HG03521 (cell line): ENCODE data around the gene TBC1D9B.

Experiments
- ATAC-seq: cut with Tn5 transposase; IDR thresholded peaks from one replicate; pipeline ENCODE4 v1.9.1; 2021; ENCODE audit warnings: mild to moderate bottlenecking, moderate library complexity; ENCODE audit not compliant: unreplicated experiment

TBC1D9B gene

DNA sequence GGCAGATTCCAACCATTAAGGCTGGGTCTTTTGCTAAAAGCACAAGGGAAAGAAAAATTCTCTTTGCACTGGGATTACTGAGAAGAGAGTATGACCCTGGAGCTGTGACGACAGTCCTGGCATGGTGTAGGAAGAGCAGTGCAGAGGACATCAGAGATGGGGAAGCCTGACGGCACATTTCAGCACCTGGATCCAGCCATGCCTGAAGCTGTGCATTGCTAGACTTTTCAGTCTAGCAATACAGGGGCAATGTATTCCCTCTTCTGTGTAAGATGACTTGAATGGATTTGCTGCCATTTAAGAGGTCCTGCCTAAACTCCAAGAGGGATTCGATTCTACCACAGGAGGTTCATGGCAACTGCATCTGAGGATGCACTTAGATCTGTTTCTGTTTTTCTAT, 36.7 kb downstream of the TBC1D9B start:
- no peak for ATAC-seq

DNA sequence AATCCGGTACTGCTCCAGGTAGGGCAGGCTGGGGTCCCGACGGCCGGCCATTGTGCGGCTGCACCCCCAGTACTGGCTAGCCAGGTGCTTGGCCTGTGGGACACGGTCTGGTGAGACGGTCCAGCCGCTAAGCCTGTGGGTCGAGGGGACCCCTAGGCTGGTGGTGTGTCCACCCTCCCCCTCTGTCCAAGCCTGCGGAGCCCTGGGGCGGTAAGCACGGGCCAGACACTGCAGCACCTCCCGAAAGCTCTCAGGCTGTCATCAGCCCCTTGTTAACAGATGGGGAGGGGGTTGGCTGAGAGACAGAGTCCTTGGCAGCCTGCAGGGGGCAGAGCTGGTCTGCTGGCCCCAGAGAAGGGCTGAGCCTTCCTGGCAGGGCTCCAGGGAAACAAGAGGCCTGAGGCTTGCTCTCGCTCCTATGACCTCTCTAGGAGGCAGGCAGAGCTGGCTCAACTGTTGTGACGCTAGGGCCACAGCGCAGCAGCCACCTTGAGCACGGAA, 37.2 kb downstream of the TBC1D9B start:
- no peak for ATAC-seq

DNA sequence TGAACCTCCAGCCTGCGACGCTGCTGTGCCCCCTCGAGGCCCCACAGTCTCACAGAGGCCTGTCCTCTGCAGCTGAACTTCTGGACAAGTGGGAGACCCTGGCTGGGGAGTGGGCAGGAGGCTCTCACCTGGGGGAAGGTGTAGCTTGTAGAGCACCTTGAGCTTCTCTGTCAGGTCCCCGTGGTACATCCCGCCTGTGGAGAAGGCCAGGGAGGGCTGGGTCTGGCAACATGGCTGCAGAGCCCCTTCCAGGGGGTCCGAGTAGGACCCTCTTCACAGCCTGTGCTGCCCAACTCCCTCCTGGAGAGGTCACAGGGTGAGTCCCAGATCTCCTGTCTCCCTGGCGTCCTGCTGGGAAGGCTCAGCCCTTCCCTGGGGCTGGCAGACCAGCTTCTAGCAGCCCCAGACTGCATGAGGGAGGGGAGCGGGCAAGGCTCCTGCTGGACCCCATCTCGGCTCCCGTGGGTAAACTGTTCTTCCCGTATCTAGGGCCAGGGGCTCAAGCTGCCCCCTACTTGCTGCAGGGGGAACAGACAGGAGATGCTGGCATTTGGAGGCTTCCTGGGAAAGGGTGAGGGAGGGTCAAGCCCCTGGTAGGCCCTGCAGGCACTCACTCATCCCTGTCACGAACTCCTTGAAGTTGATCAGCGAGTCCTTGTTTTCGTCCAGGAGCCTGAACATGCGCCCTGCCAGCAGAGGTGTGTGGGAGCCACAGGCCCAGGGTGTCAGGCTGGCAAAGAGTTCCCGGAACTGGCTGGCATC, 37.9 kb downstream of the TBC1D9B start:
- no peak for ATAC-seq

DNA sequence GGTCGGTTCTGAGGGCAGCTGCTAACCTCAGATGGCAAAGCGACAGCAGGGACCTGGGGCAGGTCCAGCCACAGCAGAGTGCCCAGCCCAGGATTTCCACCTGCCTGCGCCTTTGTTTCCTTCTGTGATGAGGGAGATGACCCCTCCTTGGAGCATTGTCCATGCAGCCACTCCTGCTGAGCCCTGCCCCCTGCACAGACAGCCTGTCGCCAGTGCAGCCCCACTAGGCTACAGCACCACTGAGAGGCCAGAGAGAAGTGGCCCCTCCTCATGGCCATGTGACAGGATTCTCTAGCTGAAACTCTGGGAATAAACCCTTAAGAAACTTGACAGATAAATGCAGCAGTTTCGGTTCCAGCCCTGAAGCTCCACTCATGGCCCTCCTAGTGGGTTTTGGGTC, 38.6 kb downstream of the TBC1D9B start:
- ATAC-seq: no peak

DNA sequence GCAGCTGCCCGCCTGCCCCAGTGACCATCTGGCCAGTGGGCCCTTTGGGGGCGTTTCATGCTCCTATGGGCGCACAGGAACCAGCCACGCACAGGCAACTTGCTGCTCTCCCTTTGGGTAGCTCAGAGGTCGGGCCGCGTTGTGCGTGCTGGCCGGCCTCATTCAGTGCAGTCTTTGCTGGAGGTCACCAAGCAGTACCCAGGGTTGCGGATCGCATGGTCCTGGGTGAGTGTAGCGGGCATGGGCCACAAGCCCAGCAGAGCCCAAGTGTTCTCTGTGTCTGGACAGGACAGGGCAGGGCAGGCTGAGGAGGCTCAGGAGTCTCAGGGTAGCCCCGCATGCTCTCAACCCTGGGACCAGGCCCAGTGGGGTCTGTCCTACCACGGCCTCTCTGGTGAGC, 39.2 kb downstream of the TBC1D9B start:
- no peak for ATAC-seq

DNA sequence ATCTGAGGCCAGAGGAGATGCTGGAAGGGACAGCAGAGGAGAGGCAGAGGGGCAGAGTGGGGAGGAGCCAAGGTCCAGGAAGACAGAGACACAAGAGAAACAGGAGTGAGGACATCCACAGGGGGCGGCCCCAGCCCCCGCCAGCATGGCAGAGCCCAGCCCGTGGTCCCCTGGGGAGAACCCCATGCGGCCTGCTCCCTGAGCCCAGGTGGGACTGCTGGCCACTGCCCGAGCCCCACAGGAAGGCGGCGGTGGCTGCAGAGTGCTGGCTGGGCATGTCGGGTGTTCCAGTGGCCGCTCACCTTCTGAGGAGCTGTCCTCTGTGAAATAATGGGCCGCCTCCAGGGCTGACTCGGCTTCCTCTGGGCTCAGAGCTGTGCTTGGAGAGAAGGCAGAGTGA, 40.2 kb downstream of the TBC1D9B start:
- no peak for ATAC-seq

DNA sequence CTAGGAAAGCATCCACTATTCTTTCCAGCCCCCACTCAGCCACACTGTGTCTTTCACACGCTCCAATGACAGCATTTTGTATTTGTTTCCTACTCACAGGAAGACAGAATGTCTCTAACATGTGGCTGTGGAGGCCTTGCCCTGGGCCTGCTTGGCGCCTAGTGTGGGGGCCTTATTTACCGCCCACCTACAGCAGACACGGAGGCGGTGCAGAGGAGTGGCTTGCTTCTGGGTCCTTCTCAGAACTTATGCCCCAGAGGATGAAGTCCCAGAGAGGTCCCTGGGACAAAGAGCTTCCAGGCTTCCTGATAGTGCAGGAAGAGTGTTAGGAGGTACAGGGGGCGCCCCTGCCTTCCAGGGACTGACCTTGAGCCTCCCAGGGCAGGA, 40.6 kb downstream of the TBC1D9B start:
- ATAC-seq: no peak

DNA sequence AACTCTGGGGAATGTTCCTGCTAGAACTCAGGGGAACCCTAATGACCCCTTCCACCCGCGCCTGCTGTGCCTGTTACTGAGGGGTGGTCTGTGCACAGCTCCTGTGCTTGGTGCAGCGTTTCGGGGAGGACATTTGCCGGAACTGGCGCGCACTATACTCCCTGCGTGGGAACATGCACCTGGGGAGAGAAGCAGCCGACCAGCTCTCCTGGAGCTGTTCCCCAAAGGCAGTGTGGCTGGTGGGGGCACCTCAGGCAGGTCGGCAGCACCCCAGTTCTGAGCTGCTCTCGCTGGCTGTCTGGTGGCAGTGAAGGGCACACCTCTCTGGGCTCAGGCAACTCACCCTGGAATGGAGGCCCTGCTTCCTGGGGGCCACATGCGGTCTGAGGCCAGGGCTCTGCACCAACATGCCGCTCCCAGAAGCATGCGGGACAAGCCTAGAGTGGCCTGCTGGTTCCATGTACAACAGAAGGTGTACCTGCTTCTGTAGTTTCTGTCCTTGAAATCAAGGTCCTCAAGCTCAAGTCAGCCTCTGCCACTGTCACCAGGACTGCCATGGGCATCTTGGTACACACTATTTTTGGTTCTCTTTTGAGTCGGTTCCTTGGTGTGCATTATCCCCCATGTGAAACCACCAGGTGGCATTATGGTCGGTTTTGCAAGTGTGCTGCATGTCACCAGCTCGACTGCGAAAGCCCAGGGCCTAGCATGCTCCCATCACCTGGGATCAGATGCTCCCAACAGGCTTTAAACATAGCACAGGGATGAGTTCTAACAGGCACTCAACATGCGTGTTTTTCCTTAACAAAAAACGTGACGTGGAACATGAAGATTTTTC, 41.2 kb downstream of the TBC1D9B start:
- no peak for ATAC-seq

DNA sequence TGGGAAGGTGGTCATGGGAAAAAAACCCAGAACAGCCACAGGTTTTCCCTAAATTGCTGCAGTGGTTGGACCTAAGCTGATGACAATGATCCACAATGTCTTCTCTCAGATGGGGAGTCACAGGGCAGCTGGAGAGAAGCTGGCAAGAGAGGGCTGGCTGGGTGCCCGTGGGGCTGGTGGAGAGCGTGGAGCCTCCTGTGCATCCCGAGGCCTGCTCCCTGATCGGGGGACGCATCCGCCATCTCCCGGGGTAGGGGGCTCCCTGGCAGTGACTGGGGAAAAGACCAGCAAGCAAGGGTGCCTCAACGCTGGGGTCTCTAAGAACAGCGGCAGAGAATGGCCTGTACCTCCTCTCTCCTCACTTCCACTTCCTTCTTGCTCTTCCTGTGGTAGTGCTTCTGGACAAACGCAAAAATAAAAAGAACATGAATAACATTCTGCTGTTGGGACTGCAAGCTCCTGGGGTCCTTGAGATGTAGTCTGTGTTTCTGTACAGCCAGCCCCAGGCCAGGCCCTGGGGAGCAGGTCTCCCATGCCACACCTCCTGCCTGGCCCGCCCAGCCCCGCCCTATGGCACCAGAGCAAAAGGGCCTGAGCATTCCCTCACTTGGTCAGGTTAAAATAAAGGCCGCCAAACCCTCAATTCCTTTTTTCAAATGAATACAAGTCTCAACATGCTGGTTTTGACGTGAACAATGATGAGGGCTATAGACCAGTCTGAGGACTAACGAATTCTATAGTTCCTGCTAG, 42.0 kb downstream of the TBC1D9B start:
- ATAC-seq: no peak

DNA sequence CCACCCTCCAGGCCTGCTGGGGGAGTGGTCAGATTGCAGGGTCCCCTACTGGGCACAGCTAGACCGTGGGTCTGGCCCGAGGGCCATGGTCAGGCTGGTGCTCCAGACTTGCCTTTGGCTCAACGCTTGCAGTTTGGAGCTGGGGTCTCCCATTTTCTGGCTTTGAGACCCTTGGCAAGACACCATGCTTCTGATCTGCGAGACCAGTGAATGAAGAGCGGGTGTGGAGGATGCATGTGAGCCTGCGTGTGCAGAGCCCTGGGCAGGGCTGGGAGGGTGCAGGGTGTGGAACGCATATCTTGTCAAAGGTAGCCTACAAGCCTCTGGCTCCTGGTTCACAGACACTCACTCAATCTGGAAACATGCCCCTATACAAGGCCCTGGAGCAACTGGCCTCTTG, 43.0 kb downstream of the TBC1D9B start:
- ATAC-seq: no peak

DNA sequence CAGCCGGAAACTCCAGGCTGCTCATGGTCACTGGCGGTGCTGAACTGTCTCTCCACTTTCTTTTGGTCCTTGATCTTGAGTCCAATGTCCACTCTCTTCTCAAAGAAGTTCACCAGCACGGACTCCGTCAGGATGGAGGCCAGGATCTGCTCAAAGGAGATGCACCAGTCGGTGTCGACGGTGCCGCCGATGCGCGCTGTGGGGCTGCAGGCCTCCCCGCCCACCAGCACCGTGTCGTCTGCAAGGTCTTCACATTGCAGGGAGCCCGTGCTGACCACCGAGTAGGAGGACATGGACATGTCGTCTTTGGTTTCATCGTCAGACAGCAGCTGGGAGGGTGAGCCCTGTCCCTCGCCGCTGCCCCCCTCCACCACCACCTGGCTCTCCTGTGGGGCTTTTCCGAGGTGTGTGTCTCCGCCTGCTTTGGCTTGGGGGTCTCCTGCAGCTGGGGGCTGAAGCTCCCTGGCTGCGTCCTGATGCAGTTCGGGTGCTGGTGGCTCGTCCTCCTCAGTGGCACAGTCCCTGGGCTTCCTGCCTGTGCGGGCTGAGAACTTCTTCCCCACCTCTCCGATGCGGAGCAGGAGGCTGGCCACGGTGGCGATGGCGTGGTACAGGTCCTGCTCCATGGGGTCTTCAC, 44.1 kb downstream of the TBC1D9B start:
- ATAC-seq: no peak

DNA sequence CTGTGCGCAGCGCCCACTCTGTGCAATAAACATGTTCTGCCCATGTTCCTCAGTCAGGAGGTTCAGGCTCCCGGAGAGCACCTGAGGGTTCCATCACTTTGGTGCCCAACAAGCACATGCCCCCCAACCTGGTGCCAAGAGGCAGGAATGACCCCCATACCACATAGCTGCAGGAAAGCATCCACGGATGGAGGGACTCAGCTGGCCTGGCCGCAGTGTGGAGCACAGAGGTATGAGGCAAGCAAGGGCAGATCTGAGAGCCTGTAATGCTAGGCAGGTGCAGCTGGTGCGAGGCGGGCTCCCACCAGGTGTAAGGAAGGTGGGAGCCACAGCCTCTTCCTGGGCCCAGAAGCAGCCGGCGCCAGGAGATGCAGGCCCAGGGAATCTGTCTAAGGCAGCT, 44.8 kb downstream of the TBC1D9B start:
- no peak for ATAC-seq

DNA sequence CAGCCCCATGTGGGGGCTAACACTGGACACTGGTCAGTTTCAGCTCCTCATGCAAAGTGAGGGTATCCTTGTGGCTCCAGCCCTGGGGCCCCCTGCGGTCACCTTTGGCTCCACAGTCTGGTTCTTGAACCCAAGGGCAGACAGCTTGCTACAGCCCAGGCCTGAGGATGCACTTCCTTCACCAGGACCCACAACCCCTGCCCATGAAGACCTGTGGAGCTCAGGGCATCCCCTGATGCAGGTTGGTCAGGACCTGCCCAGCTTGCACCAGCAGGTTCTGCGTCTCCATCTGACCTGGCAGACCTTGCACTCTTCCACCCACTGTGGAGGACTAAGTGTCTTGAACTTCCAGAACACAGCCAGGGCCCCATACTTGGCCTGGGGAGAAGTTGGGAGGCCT, 45.4 kb downstream of the TBC1D9B start:
- no peak for ATAC-seq

DNA sequence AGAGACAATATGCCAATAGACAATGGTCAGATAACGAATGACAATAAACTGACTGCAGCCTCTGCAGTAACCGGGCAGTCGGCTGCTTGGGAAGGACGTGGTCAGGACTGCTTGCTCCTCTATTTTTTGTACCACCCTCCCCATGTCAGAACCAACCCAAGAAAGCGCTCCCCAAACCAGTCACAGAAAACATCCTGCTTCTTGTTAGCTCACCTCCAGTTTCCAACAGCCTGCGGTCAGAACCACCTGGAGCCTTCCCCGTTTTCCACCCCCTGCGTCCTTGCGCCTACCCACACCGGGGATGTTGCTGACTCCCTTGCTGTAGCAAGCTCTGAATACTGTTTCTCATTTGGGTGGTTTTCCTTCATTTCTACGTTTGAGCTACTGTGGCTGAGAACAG, 47.4 kb downstream of the TBC1D9B start:
- no peak for ATAC-seq

DNA sequence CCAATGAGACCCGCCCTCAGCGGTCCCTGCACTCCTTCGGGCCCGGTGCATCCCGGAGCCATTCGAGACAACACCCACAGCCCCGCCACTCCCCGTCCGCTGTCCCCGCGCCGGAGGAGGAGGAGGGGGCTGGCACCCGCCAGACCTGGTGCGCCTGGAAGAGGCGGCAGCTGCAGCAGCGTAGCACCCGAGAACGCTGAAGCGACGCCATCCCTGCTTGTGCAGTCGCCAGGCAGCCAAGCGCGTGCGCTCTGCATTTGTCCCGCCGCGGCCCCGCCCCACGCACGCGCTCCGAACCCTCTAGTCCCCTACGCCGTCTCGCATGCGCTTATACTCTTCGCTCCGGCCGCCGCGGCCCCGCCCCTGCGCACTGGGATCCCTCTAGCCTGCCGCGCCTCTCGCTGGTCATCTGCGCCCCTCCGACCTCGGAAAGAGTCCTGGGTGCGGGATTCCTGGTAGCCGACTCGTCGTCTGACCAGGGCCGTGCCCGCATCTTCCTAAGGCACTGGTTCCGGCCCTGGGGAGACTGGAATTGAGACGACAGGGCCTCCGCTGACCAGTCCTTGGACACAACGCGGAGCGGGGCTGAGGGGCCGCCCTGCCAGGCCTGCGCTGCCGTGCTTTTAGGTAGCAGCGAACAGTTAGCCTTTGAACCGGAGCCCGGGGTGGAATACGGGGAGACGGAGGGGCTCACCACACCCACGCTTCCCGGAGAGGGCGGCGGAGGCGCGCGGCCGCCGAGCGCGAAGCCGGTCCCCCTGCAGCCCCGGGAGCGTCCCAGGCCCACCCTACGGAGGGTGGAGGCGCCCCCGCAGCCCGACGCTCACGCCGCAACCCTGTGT, 48.9 kb downstream of the TBC1D9B start, which contains the start of gene MRNIP:
Gene MRNIP (minus strand): TSS at position 232 of the 842 bp plus-strand sequence. CDS start 21 bp downstream, at position 211.
- peak; percentile 92 for ATAC-seq

DNA sequence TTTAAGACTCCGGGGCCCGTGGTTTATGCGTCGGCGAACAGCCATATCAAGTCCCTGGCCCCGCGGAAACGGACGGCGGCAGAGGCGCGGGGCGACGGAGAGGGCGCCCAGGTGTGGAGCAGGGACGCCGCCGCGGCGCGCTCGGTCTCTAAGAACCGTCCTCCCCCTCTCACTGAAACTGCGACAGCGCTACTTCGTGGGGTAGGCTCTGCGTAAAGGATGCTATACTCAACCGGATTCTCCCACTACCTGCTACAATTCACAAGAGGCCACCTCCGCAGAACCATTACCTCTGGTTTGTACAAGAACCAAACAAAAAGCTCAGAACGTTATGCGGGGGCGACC, 49.5 kb downstream of the TBC1D9B start:
- peak; percentile 35 for ATAC-seq

DNA sequence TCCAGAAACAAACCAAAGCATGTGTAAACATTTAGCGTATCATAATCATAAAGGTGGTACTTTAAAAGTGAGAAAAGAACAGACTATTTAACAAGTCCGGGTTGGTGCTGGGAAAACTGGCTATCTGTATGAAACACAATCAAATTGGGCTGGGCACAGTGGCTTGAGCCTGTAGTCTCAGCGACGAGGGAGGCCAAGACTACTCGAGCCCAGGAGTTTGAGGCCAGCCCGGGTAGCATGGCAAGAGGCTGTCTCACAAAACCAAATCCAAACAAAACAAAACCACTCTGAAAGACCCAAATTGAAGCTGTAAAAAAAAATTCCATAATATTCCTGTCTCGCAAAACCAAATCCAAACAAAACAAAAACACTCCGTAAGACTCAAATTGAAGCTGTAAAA, 53.3 kb downstream of the TBC1D9B start:
- ATAC-seq: no peak

DNA sequence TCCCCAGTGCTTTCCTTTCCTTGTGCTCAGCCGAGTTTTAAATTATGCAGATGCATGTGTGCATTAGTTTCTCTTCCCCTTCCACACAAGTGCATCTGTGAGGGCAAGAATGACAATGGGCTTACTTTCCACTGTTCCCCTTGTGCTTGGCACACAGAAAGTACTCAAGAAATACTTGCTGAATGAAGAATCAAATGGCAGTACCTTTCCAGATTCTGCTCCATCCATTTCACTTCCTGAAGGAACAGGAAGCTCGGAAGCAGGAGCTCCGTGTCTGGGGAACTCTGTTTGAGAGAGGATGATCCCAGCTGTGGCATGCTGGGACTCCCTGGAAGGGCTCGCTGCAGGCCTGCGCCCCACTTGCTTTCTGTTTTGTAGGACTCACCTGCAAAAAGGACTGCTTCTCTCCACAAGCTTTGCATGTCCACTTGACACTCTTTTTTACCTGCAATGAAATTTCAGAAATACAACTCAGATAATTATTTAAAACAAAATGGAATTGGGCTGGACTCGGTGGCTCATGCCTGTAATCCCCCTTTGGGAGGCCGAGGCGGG, 54.6 kb downstream of the TBC1D9B start:
- ATAC-seq: no peak

DNA sequence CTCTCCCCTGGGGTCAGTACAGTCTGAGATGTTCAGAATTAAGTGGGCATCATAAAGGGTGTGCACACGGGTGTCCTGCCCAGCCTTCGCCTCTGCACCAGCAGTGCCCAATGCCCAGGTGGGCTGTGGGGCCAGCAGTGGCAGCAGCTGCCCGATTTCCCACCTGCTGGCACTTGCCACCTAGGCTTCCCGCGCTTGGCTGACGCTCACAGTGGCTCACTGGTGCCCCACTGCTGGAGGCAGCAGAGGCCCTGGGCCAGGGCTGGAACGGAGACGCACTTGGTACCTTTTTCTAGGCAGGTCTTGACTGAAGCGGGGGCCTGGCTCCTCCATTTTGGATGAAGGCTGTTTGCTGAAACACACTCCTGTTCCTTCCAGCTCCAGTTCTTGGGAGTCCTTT, 66.1 kb downstream of the TBC1D9B start:
- no peak for ATAC-seq

DNA sequence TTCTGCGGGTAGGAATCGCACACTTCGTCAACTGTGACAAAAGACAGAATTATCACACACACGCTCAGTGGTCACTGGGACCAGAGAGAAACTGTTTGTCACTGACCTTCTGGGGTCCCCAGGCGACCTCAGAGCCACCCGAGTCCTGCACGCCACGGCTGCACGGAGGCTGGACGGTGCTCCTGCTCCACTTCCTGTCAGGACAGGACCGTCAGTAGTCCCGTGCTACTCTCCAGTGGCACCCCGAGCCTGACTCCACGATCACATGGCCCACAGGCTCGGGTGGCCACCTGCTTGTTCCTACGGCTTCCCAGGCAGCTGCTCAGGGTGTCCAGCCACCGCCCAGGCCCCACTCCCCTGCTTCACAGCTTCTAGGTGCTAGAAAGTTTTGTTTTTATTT, 66.9 kb downstream of the TBC1D9B start:
- no peak for ATAC-seq
